Measurements from ENCODE around the gene FGF8. TPM values are rescaled to one million over a fixed set of nuclear protein-coding genes. Genes with fewer than 3 reads are reported as not detected.
"Not testable (repeated sequence)": the region's sequence is repeated elsewhere in the genome, so short reads cannot be mapped to it uniquely, and the experiment has no call there.

FGF8 gene
- total RNA-seq, 3 donors from 2014 or later: not detected

GRCh38 chr10:101807158-101807557, 31.2 kb upstream of the FGF8 start:
- peaks cover 9% of the 10 kb centered on the region for H3K36me3 ChIP-seq
- H3K4me1 ChIP-seq: no peaks in the 10 kb centered on the region
- H3K27ac ChIP-seq: no peak overlapping the region
- no peaks in the 10 kb centered on the region for H3K27me3 ChIP-seq
- intact Hi-C loops (cut with DNase I; ENCODE audit: low total_unique reads): no loop called here
- DNase-seq (ENCODE audit: low spot score in 2 of 2): no peak
- no peak overlapping the region for H3K4me3 ChIP-seq
- TF ChIP-seq, protein P1, sequence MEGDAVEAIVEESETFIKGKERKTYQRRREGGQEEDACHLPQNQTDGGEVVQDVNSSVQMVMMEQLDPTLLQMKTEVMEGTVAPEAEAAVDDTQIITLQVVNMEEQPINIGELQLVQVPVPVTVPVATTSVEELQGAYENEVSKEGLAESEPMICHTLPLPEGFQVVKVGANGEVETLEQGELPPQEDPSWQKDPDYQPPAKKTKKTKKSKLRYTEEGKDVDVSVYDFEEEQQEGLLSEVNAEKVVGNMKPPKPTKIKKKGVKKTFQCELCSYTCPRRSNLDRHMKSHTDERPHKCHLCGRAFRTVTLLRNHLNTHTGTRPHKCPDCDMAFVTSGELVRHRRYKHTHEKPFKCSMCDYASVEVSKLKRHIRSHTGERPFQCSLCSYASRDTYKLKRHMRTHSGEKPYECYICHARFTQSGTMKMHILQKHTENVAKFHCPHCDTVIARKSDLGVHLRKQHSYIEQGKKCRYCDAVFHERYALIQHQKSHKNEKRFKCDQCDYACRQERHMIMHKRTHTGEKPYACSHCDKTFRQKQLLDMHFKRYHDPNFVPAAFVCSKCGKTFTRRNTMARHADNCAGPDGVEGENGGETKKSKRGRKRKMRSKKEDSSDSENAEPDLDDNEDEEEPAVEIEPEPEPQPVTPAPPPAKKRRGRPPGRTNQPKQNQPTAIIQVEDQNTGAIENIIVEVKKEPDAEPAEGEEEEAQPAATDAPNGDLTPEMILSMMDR (IDR thresholded peaks at IDR 0.05): no peak
- TF ChIP-seq POLR2A (IDR thresholded peaks at IDR 0.05) (no peak), POLR2AphosphoS5 (IDR thresholded peaks at IDR 0.05) (no peak)
- no peaks in the 10 kb centered on the region for H3K9me3 ChIP-seq

DNA sequence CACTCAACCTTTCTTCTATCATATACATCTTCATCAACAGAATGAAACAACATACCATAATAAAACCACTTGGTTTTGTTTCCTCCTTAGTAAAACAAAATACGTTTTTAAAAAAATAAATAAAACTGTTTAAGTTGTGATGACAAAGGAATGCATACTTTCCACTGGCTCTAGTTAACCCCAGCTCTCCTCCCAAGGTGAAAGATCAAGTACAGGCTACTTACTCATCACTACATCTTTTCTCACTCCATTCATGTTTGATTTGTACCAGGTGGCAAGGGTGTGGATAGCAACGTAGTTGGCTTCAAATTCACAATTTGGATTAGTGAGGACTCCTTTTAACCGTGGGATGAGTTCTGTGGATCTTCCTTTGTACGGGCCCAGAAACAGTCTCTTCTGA, 27.6 kb upstream of the FGF8 start:
- no peaks in the 10 kb centered on the region for H3K9me3 ChIP-seq
- H3K36me3 ChIP-seq: peaks cover 14% of the 10 kb centered on the region
- intact Hi-C loops (cut with DNase I; ENCODE audit: low total_unique reads): no loop called here
- no peak for DNase-seq (ENCODE audit: low spot score in 2 of 2)
- no peaks in the 10 kb centered on the region for H3K27me3 ChIP-seq
- TF ChIP-seq POLR2AphosphoS5 (IDR thresholded peaks at IDR 0.05) (no peak), POLR2A (IDR thresholded peaks at IDR 0.05) (no peak)
- TF ChIP-seq, protein P1 (IDR thresholded peaks at IDR 0.05): no peak
- no peak overlapping the region for H3K4me3 ChIP-seq
- no peak overlapping the region for H3K27ac ChIP-seq
- no peaks in the 10 kb centered on the region for H3K4me1 ChIP-seq

- no peak for DNase-seq (ENCODE audit: low spot score in 2 of 2)
- Histone ChIP-seq H3K27me3 (no peaks in the 10 kb centered on the region), H3K4me1 (no peaks in the 10 kb centered on the region), H3K9me3 (no peaks in the 10 kb centered on the region), H3K4me3 (no peak overlapping the region), H3K36me3 (peaks cover 13% of the 10 kb centered on the region), H3K27ac (no peak overlapping the region)
- TF ChIP-seq, protein P1 (IDR thresholded peaks at IDR 0.05): no peak
- no peak for TF ChIP-seq POLR2AphosphoS5 (IDR thresholded peaks at IDR 0.05)
- intact Hi-C loops (cut with DNase I; ENCODE audit: low total_unique reads): no loop called here
These were observed 21.6 kb upstream of the FGF8 start for GRCh38 chr10:101797403-101798059.

DNA sequence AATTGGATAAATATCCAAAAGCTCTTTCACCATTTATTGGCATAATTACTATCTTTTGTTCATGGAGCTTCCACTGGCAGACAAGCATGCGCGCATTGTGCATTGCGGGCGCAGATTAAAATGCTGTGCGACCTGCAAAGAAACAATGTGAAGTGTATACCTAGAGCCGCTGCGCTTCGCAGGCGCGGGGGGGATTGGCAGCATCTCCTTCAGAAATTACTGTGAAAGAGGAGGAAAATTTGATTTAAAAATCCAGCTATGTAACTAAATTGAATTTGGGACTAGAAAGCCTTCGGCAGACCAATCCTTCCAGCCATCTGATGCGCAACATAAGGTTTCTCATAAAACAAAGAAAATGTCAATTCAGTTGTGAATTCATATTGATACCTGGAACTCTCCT, 17.6 kb upstream of the FGF8 start:
- H3K4me1 ChIP-seq: no peaks in the 10 kb centered on the region
- H3K27me3 ChIP-seq: no peaks in the 10 kb centered on the region
- intact Hi-C loops (cut with DNase I; ENCODE audit: low total_unique reads): no loop called here
- H3K4me3 ChIP-seq: no peak overlapping the region
- H3K9me3 ChIP-seq: no peaks in the 10 kb centered on the region
- H3K27ac ChIP-seq: no peak overlapping the region
- H3K36me3 ChIP-seq: peaks cover 8% of the 10 kb centered on the region
- no peak for DNase-seq (ENCODE audit: low spot score in 2 of 2)
- TF ChIP-seq, protein P1 (IDR thresholded peaks at IDR 0.05): no peak
- no peak for TF ChIP-seq POLR2A (IDR thresholded peaks at IDR 0.05)
- TF ChIP-seq POLR2AphosphoS5 (IDR thresholded peaks at IDR 0.05): no peak

- H3K4me3 ChIP-seq: no peak overlapping the region
- intact Hi-C loops (cut with DNase I; ENCODE audit: low total_unique reads): no loop called here
These were observed 13.8 kb upstream of the FGF8 start for GRCh38 chr10:101789686-101790085.

DNA sequence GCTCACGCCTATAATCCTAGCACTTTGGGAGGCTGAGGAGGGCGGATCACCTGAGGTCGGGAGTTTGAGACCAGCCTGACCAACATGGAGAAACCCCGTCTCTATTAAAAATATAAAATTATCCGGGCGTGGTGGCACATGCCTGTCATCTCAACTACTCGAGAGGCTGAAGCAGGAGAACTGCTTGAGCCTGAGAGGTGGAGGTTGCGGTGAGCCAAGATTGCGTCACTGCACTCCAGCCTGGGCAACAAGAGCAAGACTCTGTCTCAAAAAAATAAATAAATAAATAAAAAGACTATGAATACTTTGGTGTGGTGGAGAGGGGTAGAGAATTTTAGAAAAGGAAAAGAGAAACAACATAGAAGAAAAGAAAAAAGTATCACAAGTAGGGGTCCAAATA, 13.3 kb upstream of the FGF8 start:
- H3K27me3 ChIP-seq; H3K36me3 ChIP-seq; H3K27ac ChIP-seq; intact Hi-C loops (cut with DNase I; ENCODE audit: low total_unique reads); H3K9me3 ChIP-seq; H3K4me1 ChIP-seq; DNase-seq (ENCODE audit: low spot score in 2 of 2); H3K4me3 ChIP-seq: not testable (repeated sequence)

More at GRCh38 chr10:101789686-101790085, 13.8 kb upstream of the FGF8 start:
- Histone ChIP-seq H3K27ac (no peak overlapping the region), H3K4me1 (no peaks in the 10 kb centered on the region), H3K9me3 (no peaks in the 10 kb centered on the region), H3K27me3 (no peaks in the 10 kb centered on the region), H3K36me3 (peaks cover 8% of the 10 kb centered on the region)
- TF ChIP-seq POLR2AphosphoS5 (IDR thresholded peaks at IDR 0.05) (no peak), POLR2A (IDR thresholded peaks at IDR 0.05) (no peak)
- TF ChIP-seq, protein P1 (IDR thresholded peaks at IDR 0.05): no peak
- no peak for DNase-seq (ENCODE audit: low spot score in 2 of 2)

Measured in breast epithelium (tissue), 4 donors.